GM13976 (cell line): ENCODE results near the gene ADCY7.
A peak's percentile ranks its signal among the peaks of the same experiment; 100 is the strongest.

Experiments
- DNase-seq: peaks from one replicate; pipeline ENCODE4 v3.0.0; 2012; ENCODE audit warnings: low spot score
- in situ Hi-C: fragments of 300-500 bp; cut with MboI; formaldehyde crosslinking; loops from one replicate; pipeline ENCODE4 v1.12.0; 2022; ENCODE audit warnings: low sequenced_read_pairs, mixed read lengths, inconsistent platforms; ENCODE audit not compliant: unreplicated experiment
- TF ChIP-seq, protein P1 (sequence below): IDR thresholded peaks from 2 replicates; pipeline ENCODE4 v1.5.1; 2012; ENCODE audit warnings: borderline replicate concordance, mild to moderate bottlenecking; ENCODE audit not compliant: insufficient read depth; ENCODE audit errors: extremely low read depth, missing control alignments, control extremely low read depth

ADCY7 gene

DNA sequence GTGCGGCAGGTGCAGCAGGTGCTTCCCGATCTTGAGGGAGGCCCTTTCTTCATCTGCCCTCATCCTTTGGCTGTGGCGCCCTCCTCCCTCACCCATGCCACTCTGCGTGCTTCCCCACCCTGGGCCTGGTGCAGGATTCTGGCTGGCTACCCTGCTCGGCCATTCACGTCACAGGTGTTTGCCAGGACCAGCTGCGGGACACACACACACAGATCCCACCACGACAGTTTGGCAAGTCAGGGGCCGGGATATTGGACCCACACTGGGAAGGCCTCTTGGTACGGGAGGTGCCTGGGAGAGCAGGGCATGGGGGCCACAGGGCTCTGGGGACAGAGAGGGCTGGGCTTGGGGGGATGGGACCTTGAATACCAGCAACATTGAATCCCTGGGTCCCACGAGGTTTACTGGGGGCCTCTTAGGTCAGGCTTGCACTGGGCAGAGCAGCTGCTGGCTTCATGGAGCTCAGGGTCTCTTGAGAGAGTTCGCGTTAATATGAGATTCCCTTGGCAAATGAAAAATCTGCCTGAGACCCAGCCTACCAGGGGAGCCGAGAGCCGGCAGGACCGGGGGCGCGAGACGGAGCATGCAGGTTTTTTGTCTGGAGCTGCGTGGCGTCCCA is 15.1 kb downstream of the ADCY7 start:
- TF ChIP-seq, protein P1, sequence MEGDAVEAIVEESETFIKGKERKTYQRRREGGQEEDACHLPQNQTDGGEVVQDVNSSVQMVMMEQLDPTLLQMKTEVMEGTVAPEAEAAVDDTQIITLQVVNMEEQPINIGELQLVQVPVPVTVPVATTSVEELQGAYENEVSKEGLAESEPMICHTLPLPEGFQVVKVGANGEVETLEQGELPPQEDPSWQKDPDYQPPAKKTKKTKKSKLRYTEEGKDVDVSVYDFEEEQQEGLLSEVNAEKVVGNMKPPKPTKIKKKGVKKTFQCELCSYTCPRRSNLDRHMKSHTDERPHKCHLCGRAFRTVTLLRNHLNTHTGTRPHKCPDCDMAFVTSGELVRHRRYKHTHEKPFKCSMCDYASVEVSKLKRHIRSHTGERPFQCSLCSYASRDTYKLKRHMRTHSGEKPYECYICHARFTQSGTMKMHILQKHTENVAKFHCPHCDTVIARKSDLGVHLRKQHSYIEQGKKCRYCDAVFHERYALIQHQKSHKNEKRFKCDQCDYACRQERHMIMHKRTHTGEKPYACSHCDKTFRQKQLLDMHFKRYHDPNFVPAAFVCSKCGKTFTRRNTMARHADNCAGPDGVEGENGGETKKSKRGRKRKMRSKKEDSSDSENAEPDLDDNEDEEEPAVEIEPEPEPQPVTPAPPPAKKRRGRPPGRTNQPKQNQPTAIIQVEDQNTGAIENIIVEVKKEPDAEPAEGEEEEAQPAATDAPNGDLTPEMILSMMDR: no peak
- DNase-seq: no peak
- in situ Hi-C loops: no loop called here

GRCh38 chr16:50282010-50282538 is 15.7 kb downstream of the ADCY7 start:
- DNase-seq: peak; percentile 84
- TF ChIP-seq, protein P1: no peak
- in situ Hi-C loops: no loop called here

GRCh38 chr16:50282955-50283631 is 16.7 kb downstream of the ADCY7 start:
- TF ChIP-seq, protein P1: no peak
- no peak for DNase-seq
- in situ Hi-C loops: no loop called here

GRCh38 chr16:50284131-50284911 is 18.0 kb downstream of the ADCY7 start:
- in situ Hi-C loops: no loop called here
- TF ChIP-seq, protein P1: no peak
- DNase-seq: no peak

DNA sequence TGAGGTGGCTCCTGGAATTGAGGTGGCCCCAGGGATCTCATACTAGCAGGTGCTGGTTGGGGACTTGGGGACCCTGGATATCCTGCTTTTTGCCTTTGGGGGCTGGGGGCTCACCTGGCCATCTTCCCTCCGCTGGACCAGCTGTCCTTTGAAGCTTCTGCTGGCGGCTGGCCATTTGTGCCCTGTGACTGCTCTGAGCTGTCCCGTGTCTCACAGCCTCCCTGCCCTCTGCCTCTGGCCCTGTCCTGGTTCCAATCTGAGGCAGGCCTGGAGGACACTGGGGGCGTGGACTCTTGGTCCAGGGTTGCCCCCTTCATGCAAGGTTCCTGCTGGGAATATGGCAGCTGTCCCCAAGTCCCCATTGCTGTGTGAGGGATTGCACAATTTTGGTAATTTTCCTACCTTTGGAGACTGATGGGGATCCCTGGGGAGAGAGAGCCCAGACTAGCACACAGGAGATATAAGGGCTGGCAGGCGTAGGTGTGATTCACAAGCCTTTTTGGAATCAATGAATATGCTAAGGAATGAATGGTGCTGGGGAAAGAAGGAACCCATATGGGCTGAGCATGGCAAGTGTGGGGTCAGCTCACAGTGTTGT is 19.2 kb downstream of the ADCY7 start:
- in situ Hi-C loops: no loop called here
- TF ChIP-seq, protein P1: no peak
- DNase-seq: no peak

- no peak for DNase-seq
- TF ChIP-seq, protein P1: no peak
- in situ Hi-C loops: no loop called here
Observed at GRCh38 chr16:50286681-50287080, 20.3 kb downstream of the ADCY7 start.
